NCI-H2107 treated with DMSO at 0.1 percent for 48 hours (cell line): ENCODE data around the gene RCL1.

ENCODE experiments used
- DNase-seq: peaks from one replicate; lab custom pipeline; 2025; ENCODE audit not compliant: unreplicated experiment; lab: John Stamatoyannopoulos, UW

The RCL1 gene

GRCh38 chr9:4840018-4840417 is 47.3 kb downstream of the RCL1 start:
- DNase-seq, result no peak

- DNase-seq, result no peak
Observed at GRCh38 chr9:4842213-4842612, 49.5 kb downstream of the RCL1 start.

- DNase-seq, result no peak
Observed at GRCh38 chr9:4842734-4843133, 50.0 kb downstream of the RCL1 start.

GRCh38 chr9:4844056-4844838 is 51.5 kb downstream of the RCL1 start:
- DNase-seq, result no peak

- peak; percentile 34 for DNase-seq
Observed at GRCh38 chr9:4849369-4849768, 56.6 kb downstream of the RCL1 start.

- peak; percentile 3 for DNase-seq
Observed at GRCh38 chr9:4850603-4851310, 58.0 kb downstream of the RCL1 start.

- no peak for DNase-seq
Observed at GRCh38 chr9:4852419-4852818, 59.7 kb downstream of the RCL1 start.

- DNase-seq, result no peak
Observed at GRCh38 chr9:4854265-4854590, 61.5 kb downstream of the RCL1 start.

- no peak for DNase-seq
Observed at GRCh38 chr9:4855841-4856240, 63.1 kb downstream of the RCL1 start.

GRCh38 chr9:4857163-4857810 is 64.5 kb downstream of the RCL1 start:
- DNase-seq, result no peak

- DNase-seq, result peak; percentile 56
Observed at GRCh38 chr9:4859035-4859434, 66.3 kb downstream of the RCL1 start.

- DNase-seq, result no peak
Observed at GRCh38 chr9:4860383-4860782, 67.6 kb downstream of the RCL1 start.

- no peak for DNase-seq
Observed at GRCh38 chr9:4861145-4861544, 68.4 kb downstream of the RCL1 start.

GRCh38 chr9:4861736-4862451 is 69.2 kb downstream of the RCL1 start:
- no peak for DNase-seq

GRCh38 chr9:4862506-4863250 is 69.9 kb downstream of the RCL1 start:
- no peak for DNase-seq

- no peak for DNase-seq
Observed at GRCh38 chr9:4864234-4864661, 71.5 kb downstream of the RCL1 start.

- DNase-seq, result no peak
Observed at GRCh38 chr9:4864698-4865097, 72.0 kb downstream of the RCL1 start.

- DNase-seq, result no peak
Observed at GRCh38 chr9:4865681-4866080, 72.9 kb downstream of the RCL1 start.

- no peak for DNase-seq
Observed at GRCh38 chr9:4866239-4866969, 73.7 kb downstream of the RCL1 start.

GRCh38 chr9:4873066-4873465 is 80.3 kb downstream of the RCL1 start:
- DNase-seq, result no peak
